HG03442 (cell line): ENCODE measurements around the gene DLGAP1.

Source experiments
- ATAC-seq: cut with Tn5 transposase; IDR thresholded peaks from one replicate; pipeline ENCODE4 v1.9.1; 2021; ENCODE audit warnings: mild to moderate bottlenecking, moderate library complexity; ENCODE audit not compliant: unreplicated experiment

DLGAP1 gene

DNA sequence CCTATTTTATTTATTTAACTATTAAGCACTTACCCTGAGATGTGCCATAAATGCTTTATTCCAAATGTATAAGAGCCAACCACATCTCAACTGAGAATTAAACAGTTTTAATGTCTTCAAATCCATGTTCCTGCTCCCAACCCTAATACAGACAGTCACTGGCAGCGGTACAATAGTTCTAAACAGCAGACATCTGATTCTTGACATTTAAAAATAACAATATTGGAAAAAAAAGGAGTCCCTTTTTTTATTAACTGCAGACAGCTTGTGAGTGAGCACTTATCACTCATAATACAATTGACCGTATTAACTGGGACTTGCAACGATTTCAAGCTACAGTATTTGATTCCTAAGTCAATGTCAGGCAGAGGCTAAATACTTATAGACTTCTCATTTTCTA lies 580.5 kb downstream of the DLGAP1 start:
- no peak for ATAC-seq

DNA sequence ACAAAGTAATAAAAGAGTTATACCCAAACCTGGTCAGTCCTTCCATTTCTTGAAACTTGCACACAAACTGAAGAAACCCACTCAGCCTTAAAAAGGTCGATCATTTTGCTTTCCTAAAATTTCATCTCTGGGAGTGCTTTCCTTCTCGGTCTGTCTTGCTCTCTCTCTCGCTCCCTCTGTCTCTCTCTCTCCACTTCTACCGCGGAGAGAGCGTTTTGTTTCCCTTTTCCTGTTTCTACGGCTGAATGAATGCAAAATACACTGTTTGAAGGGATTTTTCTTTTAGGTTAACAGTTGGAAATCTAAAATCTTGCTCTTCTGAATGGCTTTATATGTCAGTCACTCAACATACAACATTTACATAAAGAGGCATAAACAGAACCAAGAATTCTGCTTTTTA lies 581.0 kb downstream of the DLGAP1 start:
- ATAC-seq, result no peak

DNA sequence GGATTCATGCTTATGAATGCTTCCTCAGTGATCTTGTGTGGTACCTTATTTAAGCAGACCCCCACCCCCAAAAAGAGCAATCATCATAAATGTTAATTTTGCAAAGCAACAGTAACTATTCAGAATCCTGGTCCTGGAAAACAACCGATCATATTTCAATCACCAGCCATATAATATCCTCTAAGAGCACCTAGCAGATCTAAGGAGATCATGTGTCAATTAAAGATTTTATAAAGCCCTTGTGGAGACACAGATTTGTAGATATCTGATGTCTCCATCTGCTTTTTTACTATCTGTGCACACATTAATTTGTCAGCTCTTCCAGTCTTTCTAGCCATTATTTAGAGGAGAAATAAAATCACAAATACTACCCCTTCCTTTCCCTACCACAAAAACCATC lies 581.4 kb downstream of the DLGAP1 start:
- no peak for ATAC-seq

DNA sequence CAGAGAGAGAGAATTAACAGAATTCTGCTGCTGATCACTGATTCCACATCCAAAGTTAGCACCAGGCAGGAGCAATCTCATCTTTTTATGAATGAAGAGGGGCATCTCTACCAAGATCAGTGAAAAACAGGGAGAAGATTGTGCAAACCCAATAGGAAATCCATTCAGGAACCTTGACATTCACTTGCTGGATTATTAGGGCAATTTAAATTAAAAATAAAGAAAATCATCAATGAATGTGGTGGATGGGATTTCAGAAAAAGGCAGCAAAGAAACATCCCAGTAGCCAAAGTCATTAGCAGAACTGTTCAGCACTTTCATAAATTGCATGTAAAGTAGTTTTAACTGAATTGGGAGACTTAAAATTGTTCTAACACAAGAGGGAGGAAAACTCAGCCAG lies 581.9 kb downstream of the DLGAP1 start:
- no peak for ATAC-seq

DNA sequence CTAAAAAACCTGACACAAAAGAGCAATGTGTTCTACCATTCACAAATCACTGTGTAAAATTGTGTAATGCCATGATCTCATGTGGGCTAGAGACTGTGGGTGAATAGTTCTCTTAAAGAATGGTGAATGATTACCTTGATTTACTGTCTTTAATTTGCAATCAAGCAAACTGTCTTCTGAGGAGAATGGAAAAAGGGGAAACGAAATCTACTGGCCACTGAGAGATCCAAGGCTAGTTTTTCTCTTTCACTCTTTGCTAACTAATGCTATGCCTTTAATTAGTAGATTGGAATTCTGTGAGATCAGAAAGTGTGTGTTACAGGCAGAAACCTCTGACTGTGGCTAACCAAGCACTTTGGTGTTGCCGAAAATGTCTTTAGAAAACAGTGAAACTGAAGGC lies 582.5 kb downstream of the DLGAP1 start:
- no peak for ATAC-seq

DNA sequence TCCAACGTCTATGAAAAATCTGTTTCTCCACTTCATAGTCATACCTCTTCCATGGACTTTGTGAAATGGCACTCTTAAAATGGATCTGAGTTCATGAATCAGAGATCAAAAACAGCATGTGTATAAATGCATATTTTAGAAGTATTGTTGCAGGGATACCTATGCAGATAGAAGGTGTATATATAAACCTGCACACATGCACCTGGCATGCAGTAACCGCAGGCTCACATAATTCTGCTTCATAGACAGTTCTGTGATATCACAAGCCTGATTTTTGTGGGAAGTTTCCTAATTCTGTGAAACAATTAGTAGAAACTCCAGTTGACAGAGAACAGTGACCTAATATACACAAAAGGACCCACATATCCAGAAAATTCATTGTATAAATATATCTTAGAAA lies 583.4 kb downstream of the DLGAP1 start:
- no peak for ATAC-seq

DNA sequence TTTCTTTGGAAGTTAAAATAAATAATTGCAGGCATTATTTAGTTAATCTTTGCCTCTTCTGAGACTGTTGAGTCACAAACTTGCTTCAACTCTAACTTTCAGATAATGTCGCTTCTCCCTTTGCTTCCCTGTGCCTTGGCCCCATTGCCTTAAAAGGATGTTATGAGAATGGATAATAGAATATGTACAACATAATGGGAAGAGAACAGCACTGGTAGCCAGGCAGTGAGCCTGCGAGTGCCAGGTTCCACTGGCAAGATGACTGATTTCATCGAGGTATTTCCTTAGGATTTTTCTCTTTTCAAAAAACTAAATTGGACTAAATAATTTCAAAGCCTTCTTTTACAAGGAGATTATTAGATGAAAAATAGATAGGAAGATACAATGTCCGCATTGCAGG lies 584.2 kb downstream of the DLGAP1 start:
- ATAC-seq, result no peak

DNA sequence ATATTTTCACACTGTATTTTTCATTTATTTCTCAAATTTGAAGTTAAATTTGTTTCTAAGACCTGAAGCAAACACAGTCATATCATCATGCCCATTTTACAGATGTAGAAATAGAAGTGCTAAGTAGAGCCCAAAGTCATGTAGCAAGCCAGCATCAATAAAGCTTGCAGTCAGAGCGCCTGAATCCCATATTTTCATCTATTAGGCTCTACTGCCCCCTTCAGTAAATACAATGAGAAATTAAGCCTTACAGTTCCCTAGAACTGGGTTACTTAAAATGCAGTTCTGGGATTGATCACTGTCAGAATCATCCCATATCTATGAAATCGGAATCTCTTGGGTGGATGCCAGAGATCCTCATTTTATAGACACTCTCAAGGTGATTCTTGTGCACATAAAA lies 585.3 kb downstream of the DLGAP1 start:
- no peak for ATAC-seq

DNA sequence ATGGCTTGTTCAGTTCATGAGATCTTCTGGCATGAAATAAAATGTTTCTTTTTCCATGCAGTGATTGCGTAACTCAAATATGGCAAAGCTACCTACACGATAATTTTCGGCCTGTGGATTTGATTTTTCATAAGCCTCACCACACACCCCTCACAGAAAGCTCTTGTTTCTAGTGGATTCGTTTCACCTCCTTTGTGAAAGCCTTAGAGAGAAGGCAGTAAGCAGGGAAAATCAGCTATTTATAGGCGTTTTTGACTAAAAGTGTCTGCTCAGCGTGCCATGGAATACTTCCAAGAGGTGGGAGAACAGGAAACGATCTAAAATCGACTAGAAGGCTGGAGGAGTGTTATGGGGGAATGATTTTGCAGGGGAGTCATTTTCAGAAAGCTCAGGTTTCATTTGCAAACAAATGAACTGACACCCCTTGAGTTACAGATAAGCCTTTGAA lies 587.2 kb downstream of the DLGAP1 start:
- no peak for ATAC-seq

DNA sequence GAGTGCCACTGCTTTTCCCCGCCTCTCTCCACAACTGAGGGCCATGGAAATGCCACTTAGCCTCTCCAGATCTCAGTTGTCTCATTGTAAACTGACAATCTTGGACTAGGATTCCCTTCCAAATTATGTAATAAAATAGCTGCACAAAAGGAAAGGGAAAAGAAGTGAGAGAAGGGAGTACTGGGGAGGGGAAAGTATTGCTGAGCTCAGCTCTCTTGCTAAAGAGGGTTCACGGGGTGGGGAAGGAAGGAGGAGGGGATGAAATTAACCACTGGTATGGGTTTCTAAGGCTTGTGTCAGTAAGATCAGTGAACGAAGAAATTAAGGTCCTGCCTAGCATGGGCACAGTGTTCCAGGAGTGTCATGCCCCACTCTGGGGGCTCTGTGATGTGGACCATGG lies 587.9 kb downstream of the DLGAP1 start:
- ATAC-seq, result no peak

DNA sequence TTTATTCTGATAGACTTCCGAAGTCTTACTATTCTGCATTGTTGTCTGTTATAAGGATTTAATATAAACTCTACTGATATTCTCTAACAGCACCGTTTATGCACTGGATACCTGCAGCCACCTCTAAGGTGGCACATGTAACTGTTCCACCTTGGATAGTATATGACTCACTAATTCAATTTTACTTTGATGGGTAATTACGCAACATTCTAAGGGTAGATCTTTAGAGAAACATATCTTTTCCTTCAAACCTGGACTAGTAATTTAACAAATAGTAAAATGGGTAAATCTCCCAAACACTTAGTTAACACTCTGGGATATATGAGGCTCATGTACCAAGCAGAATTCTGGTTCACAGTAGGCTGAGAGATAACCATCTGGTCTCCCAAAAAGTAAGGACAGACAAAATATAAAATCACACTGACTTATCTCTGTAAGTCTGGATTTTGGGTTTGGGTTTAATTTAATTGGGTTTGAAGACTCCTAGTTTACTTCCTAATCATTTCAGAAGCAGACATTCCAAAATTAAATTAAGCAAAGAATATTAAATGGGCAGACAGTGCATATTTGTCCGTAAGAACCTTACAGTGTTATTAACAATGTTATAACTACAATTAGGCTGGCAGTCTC lies 590.3 kb downstream of the DLGAP1 start:
- ATAC-seq, result no peak

DNA sequence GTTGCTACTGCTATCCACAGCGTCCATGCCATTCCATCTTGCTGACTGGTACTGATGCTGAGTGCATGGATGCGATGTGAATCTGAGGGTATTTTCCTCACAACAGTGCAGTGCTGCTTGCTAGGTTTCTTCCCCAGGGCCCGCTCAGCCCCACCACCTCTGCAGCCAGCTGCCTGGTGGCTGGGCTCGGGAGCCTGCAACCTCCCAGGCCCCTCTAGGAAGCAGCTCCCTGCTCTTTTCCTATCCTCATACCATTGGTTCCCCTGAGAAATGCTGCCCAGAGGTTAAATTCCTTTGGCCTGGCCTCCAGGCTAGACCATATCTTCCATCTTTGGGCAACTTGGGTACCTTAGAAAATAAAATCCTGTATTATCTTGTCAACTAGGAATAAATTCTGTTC lies 591.5 kb downstream of the DLGAP1 start:
- no peak for ATAC-seq

DNA sequence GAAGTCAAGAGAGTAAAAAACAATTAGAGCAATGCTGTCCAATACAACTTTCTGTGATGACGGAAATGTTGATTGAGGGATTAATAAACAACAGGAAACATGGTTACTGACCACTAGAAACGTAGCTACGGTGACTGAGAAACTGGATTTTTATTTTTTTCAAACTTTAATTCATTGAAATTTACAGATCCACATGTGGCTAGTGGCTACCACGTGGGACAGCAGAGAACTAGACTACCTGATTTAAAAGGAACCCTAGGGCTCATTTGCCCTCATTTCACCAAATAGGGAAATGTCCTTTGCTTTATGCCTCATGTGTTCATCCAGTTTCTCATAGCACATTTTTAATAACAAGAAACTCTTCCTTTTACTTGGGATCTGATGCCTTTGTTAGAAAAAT lies 592.1 kb downstream of the DLGAP1 start:
- ATAC-seq, result no peak

DNA sequence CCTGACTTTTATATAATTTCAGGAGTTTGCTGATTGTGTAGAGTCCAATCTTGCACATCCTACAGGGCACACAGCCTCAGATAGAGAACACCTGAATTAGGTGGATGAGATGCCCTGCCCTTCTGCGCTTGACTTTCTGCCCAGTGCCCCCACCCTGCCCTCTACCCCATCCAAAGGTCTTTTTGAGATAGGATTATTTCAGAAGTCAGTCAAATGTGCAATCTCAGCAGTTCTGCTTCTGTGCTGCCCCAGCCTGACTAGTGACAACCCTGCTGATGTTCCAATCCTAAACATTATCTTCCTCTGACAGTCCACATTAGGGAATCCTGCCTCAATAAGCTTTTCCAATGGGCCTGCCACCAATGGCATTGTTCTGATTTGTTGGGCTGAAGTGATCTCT lies 593.6 kb downstream of the DLGAP1 start:
- ATAC-seq, result no peak

DNA sequence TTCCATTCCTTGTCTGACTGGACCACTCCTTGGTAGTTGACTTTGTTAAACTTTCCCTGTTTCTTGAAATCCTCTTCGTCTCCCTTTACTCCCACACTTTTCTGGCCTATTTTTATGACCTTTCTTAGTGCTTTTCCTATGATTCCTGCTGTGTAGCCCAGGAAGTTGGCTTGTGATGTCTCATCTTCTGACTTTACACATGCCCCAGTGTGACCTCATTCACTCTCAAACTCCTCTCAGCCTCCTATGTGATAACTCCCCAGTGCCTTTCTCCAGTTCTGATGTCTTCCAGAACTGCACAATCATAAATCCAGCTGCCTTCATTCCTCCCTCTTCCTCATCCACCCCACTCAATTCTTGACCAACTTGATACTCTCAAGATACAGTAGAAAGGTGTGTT lies 597.6 kb downstream of the DLGAP1 start:
- no peak for ATAC-seq

DNA sequence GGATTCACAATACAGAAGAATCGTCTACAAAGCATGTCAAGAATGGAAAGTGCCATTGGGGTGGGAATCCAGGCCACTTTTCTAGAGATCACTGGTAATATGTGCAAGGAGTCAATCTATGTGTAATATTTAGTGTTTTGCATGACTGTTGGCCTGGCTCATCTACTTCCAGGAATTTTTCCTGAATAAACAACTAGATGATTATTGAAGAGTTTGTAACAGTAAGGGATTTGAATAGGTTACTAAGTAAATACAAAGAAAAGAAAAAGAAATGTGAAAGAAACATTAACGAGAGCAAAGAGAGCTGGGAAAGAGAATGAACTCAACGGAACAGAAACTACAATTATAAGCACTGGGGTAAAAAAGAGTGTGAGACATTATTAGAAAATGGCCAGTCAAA lies 599.1 kb downstream of the DLGAP1 start:
- no peak for ATAC-seq

DNA sequence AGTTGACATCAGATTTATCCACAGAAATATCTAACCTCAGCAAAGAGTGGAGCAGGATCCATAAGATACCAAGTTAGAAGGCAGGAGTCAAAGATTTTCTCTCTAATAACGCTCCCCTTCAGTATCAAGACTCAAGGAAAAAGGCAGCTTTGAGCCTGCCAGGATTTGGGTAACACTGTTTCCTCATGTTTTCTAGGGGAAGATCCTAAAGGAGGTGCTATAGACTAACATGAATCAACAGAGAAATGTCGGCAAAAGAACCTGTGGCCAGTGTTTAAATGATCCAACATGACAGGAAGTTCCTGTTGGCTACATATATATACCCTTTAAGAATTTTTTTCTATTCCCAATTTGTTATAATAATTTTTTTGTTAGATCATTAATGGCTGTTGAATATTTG lies 602.8 kb downstream of the DLGAP1 start:
- ATAC-seq, result no peak

DNA sequence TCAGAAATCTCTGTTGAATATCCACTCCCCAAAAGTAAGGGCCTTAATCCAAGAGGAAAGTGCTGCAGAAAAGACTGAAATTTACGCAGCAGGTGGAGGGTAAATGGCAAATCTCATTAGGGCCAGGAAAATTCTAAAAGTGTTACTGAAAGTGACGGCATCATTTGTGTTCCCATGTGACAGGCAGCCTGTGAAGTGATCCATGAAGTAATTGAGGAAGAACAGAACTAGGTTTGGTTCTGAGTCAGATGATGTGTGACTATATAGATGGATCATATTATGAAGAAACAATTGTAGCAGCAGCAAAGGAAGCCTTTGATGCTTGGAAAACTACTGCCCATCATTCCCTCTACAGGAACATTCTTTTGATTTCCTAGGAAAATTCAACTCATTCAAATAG lies 603.9 kb downstream of the DLGAP1 start:
- no peak for ATAC-seq

DNA sequence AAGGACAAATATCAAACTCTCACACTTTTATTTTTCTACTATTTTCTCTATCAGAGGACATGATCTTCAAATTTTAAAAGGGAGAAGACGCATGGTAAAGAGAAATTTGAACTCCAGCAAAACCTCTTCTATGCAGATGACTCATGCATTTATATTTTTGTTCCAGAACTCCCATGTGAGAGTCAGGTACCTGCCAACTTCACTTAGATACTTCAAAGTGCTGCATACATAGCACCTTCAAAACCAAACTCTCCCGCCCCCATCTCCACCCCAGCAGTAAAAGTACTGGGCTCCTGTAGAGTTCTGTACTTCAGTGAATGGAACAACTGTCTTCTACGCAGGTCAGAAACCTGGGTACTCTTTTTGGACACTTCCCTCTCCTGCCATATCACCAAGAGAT lies 606.8 kb downstream of the DLGAP1 start:
- ATAC-seq, result no peak

DNA sequence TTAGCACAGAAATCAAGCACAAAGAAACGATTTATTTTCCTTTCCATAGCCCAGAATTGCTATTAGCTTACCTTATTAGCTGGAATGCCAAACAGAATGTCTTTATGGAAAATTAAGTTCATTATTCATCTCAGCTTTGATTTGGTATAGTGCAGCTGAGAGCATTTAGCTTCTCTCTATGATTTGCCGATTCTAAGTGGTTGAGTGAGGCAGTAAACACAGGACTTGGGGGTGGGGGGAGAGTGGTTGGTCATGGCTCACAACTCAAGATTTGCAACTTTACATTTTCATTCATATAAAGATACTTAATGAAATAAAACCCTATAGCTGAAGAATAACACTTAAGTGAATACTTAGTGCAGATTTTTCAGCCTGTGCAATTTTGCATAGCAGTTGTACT lies 609.9 kb downstream of the DLGAP1 start:
- no peak for ATAC-seq

DNA sequence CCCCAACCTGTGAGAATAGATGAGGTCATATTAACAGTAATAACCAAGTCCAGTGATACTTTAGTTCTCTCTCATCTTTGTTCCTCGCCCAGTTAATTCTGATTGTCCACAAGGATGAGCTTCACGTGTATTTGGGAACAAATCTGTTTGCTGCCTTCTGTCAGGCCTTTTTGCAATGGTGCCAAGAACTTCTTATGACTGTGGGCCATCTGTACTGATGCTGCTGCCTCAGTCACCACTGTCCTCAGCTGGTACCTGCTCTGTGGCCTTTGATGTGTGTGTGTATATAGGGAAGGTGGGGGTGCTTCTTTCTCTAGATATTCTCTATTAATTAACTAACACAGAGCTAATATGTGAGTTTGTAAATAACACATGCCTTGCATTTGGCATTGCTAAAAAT lies 612.3 kb downstream of the DLGAP1 start:
- ATAC-seq, result no peak

DNA sequence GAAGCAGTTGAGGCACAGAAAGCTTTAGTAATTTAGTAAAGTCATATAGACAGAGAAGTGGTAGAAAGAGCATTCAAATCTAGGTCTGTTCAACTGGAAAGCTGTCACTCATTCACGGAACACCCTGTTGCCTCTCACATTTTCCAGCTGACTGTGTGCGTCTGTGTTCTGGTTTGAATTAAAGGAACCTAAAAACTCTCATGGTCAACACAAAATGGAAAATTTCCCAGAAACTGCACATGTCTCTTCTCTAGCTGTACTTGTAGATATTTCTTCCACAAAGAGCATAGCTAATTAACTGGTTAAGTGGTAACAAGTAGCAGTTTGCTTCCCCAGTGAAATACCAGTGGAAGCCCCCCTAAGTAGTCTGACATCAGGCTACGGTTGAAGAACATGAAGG lies 614.3 kb downstream of the DLGAP1 start:
- no peak for ATAC-seq

DNA sequence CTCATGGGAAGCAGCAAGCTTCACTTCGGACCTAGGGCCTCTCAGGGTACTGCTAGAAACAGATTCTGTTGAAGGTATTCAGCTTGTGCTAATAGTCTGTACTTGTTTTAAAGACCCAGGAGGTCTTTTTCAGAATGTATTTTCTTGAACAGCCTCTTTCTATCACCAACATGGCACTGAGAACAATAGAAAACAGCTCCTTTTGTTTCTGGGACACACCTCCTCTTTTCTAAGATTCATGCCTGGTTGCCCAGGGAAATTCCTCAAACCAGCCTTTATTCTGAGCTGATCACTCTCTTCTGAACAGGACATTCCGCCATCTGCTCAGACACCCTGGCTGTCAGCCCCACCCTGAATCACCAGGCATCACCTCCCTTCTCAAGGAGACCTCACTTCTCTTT lies 615.5 kb downstream of the DLGAP1 start:
- no peak for ATAC-seq
